ENCODE data around the gene NDUFA11.

Gene NDUFA11

GRCh38 chr19:5903624-5904351 lies at the start of gene NDUFA11 (continued):
- TF ChIP-seq PRDM2 (tag by site-specific recombination; IDR thresholded peaks at IDR 0.05; ENCODE audit: borderline replicate concordance) (no peak), ZNF600 (tag by site-specific recombination; IDR thresholded peaks at IDR 0.05) (0 out of 2 replicates have a peak, but pooled peaks have one; percentile 56), ZNF843 (tag by site-specific recombination; IDR thresholded peaks at IDR 0.05) (peak; percentile 77), ZNF548 (tag by site-specific recombination; IDR thresholded peaks at IDR 0.05) (no peak), ZNF747 (tag by site-specific recombination; IDR thresholded peaks at IDR 0.05) (no peak), BCL11B (tag by site-specific recombination; IDR thresholded peaks at IDR 0.05; ENCODE audit: low read depth) (peak; percentile 96), ZNF121 (tag by site-specific recombination; IDR thresholded peaks at IDR 0.05) (no peak), ZNF596 (tag by site-specific recombination; IDR thresholded peaks at IDR 0.05) (no peak), ZXDB (tag by site-specific recombination; IDR thresholded peaks at IDR 0.05) (peak; percentile 99), ZNF148 (tag by site-specific recombination; IDR thresholded peaks at IDR 0.05; ENCODE audit: borderline replicate concordance) (no peak), OVOL3 (tag by site-specific recombination; IDR thresholded peaks at IDR 0.05) (peak; percentile 100), ZNF292 (tag by site-specific recombination; IDR thresholded peaks at IDR 0.05; ENCODE audit: borderline replicate concordance, low read depth) (no peak), PBX3 (CRISPR knock-in tag; IDR thresholded peaks at IDR 0.05) (peak; percentile 63; the same call in 1 of the 2 replicates), YY2 (tag by site-specific recombination; IDR thresholded peaks at IDR 0.05) (peak; percentile 55; the same call in 1 of the 2 replicates), ZNF768 (tag by site-specific recombination; IDR thresholded peaks at IDR 0.05) (no peak), ZNF558 (tag by site-specific recombination; IDR thresholded peaks at IDR 0.05) (peak; percentile 40; the same call in 1 of the 2 replicates), ZNF571 (tag by site-specific recombination; IDR thresholded peaks at IDR 0.05) (no peak), ZNF426 (tag by site-specific recombination; IDR thresholded peaks at IDR 0.05) (no peak), HOXC10 (CRISPR knock-in tag; IDR thresholded peaks at IDR 0.05) (no peak), OSR2 (tag by site-specific recombination; IDR thresholded peaks at IDR 0.05) (no peak), ZNF416 (tag by site-specific recombination; IDR thresholded peaks at IDR 0.05) (no peak), ZNF776 (tag by site-specific recombination; IDR thresholded peaks at IDR 0.05; ENCODE audit: borderline replicate concordance) (no peak), SP2 (tag by site-specific recombination; IDR thresholded peaks at IDR 0.05) (peak; percentile 11), ZNF624 (tag by site-specific recombination; IDR thresholded peaks at IDR 0.05) (no peak), ZNF639 (tag by site-specific recombination; IDR thresholded peaks at IDR 0.05) (peak; percentile 89), ZFP69B (tag by site-specific recombination; IDR thresholded peaks at IDR 0.05) (no peak; the same call in 1 of the 2 replicates), CTCF (tag by site-specific recombination; IDR thresholded peaks at IDR 0.05) (no peak), ZNF76 (tag by site-specific recombination; IDR thresholded peaks at IDR 0.05; ENCODE audit: borderline replicate concordance, low read depth) (peak; percentile 78; the same call in 1 of the 2 replicates)
